ENCODE results near the gene BICD2. TPM values are rescaled to one million over a fixed set of nuclear protein-coding genes. Genes with fewer than 3 reads are reported as not detected.

BICD2 gene
- total and polyA plus RNA-seq, 2 of the 8 experiments (the other 6 are each of a cell fraction or from before 2014, with no cell fraction given) = 6.6 to 22.8 TPM

DNA sequence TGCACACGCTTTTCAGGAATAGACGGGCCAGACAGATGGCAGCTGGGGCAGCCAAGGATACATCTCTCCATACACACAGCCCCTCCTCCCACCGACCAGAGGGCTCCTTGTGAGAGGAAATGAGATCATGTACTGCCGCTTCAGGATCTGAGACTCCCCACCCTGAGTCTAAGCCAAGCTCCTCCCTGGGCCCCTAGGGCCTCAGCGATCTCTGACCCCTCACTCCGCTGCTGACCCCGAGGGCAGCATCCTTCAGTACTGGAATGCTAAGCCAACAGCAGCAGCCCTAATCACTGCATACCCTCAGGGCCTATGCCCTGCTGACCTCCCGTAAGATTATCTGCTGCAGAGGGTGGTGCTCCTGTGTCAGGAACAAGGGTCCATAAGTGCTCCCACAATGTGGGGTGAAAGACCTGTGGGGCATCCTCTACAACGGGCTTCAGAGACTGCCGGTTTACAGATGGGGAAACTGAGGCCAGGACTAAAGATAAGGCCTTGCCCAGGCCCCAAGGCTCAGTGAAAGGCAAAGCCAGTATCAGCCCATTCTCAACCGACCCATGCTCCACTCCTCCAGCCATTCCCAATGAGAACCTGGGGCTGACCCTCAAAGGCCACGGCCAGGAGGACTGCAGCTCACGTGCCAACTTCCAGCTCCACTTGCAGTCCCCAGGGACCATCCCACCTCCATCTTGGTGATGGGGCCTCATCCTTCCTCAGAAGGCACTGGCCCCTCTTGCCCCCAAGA, 37.5 kb downstream of the BICD2 start:
- no peaks in the 10 kb centered on the region for H3K23me2 ChIP-seq (ENCODE audit: low read depth, low read length)
- no peak overlapping the region for H2BK12ac ChIP-seq (ENCODE audit: low read depth, low read length)
- no peak overlapping the region for H3K18ac ChIP-seq (ENCODE audit: extremely low read depth, low read length)
- H3K27ac ChIP-seq (ENCODE audit: low read depth, low read length) = no peak overlapping the region
- H4K5ac ChIP-seq (ENCODE audit: insufficient read length, low read depth, low read length) = no peak overlapping the region
- H3K79me1 ChIP-seq (ENCODE audit: low read depth, low read length) = peaks cover 12% of the 10 kb centered on the region
- ChIA-PET CTCF (ENCODE audit: partially characterized antibody) (interaction anchor here (1.1 to 11.5 kb wide), 4 partner anchors 10 to 63 kb away, joined by 3 to 142 read pairs (median 50); no protein-coding TSS in a partner anchor), POLR2A (ENCODE audit: partially characterized antibody) (no interaction called here)
- FAIRE-seq (no peak), DNase-seq (ENCODE audit: low read depth in 1 of 2, low spot score in 2 of 2) (peak in 1 of 2 experiments; percentile 26)
- peaks cover 0 to 8% (median 4%) of the 10 kb centered on the region in 4 experiments; a peak in 4 of 8 replicates for H3K36me3 ChIP-seq (ENCODE audit: control insufficient read depth in 2 of 4, insufficient read depth in 4 of 4, low read length in 3 of 4)
- H3K4me3 ChIP-seq (ENCODE audit: extremely low read depth in 1 of 4, insufficient read depth in 2 of 4, low read depth in 3 of 4, low read length in 4 of 4) = no peak overlapping the region
- no peak overlapping the region for H2BK15ac ChIP-seq (ENCODE audit: low read length)
- H2AFZ ChIP-seq (ENCODE audit: low read length) = no peak overlapping the region
- no peak overlapping the region for H2BK5ac ChIP-seq (ENCODE audit: low read depth, low read length)
- WGBS, 2 experiments (ENCODE audit: extremely low coverage in 1 of 2, insufficient coverage in 1 of 2, insufficient read length in 1 of 2, insufficient replicate concordance in 2 of 2, low coverage in 1 of 2, low lambda C conversion rate in 2 of 2, missing lambda C conversion rate in 1 of 2) = 94% methylated on average over 13 of the region's 13 CpGs; no CpG with 5 or more reads in 1 of the 2 experiments
- H3K9me3 ChIP-seq (ENCODE audit: insufficient read depth in 2 of 2, low read depth in 1 of 2, low read length in 1 of 2) = no peaks in the 10 kb centered on the region
- H3K56ac ChIP-seq (replicated peaks; ENCODE audit: insufficient read length, low read depth, low read length) = no peak overlapping the region
- peaks cover 0 to 1% (median 0%) of the 10 kb centered on the region in 4 experiments; a peak in 1 of 7 replicates for H3K4me1 ChIP-seq (replicated peaks in 1 of 4; ENCODE audit: control insufficient read depth in 3 of 4, insufficient read depth in 4 of 4, low read length in 3 of 4)
- no peak overlapping the region for H2BK120ac ChIP-seq (replicated peaks; ENCODE audit: low read depth, low read length)
- TF ChIP-seq TBP (IDR thresholded peaks at IDR 0.05; ENCODE audit: low read depth, low read length) = no peak
- no peak for TF ChIP-seq FOSL1 (IDR thresholded peaks at IDR 0.05; ENCODE audit: insufficient read depth, low read depth, low read length)
- TF ChIP-seq SAP30 (IDR thresholded peaks at IDR 0.05; ENCODE audit: insufficient read depth, insufficient replicate concordance, low read length) = no peak
- TF ChIP-seq SIRT6 (IDR thresholded peaks at IDR 0.05; ENCODE audit: low read length) = no peak
- no peak for TF ChIP-seq RFX5 (IDR thresholded peaks at IDR 0.05; ENCODE audit: borderline replicate concordance, low read depth, low read length)
- no peak for TF ChIP-seq SUZ12 (IDR thresholded peaks at IDR 0.05; ENCODE audit: low read length)
- no peak for TF ChIP-seq HDAC6 (IDR thresholded peaks at IDR 0.05; ENCODE audit: low read depth, low read length)
- TF ChIP-seq, protein P1, sequence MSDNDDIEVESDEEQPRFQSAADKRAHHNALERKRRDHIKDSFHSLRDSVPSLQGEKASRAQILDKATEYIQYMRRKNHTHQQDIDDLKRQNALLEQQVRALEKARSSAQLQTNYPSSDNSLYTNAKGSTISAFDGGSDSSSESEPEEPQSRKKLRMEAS (IDR thresholded peaks at IDR 0.05) = no peak
- no peak for TF ChIP-seq EZH2 (IDR thresholded peaks at IDR 0.05; ENCODE audit: low read depth, low read length, severe bottlenecking)
- no peak for TF ChIP-seq KDM4A (IDR thresholded peaks at IDR 0.05; ENCODE audit: low read depth, low read length, severe bottlenecking)
- H4K8ac ChIP-seq (ENCODE audit: extremely low read depth, insufficient read depth, low read length) = no peak overlapping the region
- no peak overlapping the region for H3K23ac ChIP-seq (ENCODE audit: insufficient read length)
- H3K4ac ChIP-seq (replicated peaks; ENCODE audit: insufficient read length, low read depth, low read length) = no peak overlapping the region
- no peak overlapping the region for H3K4me2 ChIP-seq (ENCODE audit: insufficient read depth in 1 of 2, low read depth in 2 of 2, low read length in 2 of 2)
- no peak overlapping the region for H3K14ac ChIP-seq (ENCODE audit: insufficient read length)
- H4K91ac ChIP-seq (replicated peaks; ENCODE audit: insufficient read length, low read length) = no peak overlapping the region
- H3K27me3 ChIP-seq (replicated peaks in 1 of 4; ENCODE audit: control insufficient read depth in 3 of 4, extremely low read depth in 1 of 4, insufficient read depth in 3 of 4, low read length in 3 of 4) = no peaks in the 10 kb centered on the region
- H3K9ac ChIP-seq (replicated peaks in 1 of 4; ENCODE audit: extremely low read depth in 1 of 4, low read depth in 3 of 4, low read length in 3 of 4) = no peak overlapping the region
- H4K20me1 ChIP-seq (replicated peaks in 1 of 2; ENCODE audit: control insufficient read depth in 1 of 2, insufficient read depth in 2 of 2, low read length in 2 of 2) = peaks cover 20 to 30% of the 10 kb centered on the region in 2 experiments
- no peak overlapping the region for H2AK5ac ChIP-seq (ENCODE audit: low read depth, low read length)
- H3K79me2 ChIP-seq (ENCODE audit: control insufficient read depth in 1 of 2, insufficient read depth in 2 of 2, low read length in 2 of 2) = peaks cover 0 to 19% of the 10 kb centered on the region in 2 experiments; a peak in 2 of 4 replicates
- no peak overlapping the region for H2BK20ac ChIP-seq (ENCODE audit: low read length)

All from H1 (cell line).